Liver (tissue), 9 donors: ENCODE results near the gene ALK. TPM values are rescaled to one million over a fixed set of nuclear protein-coding genes. Genes with fewer than 3 reads are reported as not detected.

Source experiments
- DNase-seq: peaks from one replicate; pipeline ENCODE4 v3.0.0-alpha.2; 2017; ENCODE audit warnings: low spot score
- H3K27ac ChIP-seq, 2 donors: one replicate each; pipeline ENCODE4 v1.7.0; 2013; ENCODE audit warnings: inconsistent platforms in 2 of 2, low read length in 2 of 2, control low read depth in 1 of 2, low read depth in 1 of 2, mild to moderate bottlenecking in 1 of 2
- H3K27me3 ChIP-seq, 4 donors: one replicate each; pipeline versions ENCODE4 v1.6.1 to v1.7.0; 2013; ENCODE audit warnings: low read length in 3 of 4, inconsistent platforms in 1 of 4, mild to moderate bottlenecking in 1 of 4, moderate library complexity in 1 of 4; ENCODE audit not compliant: control insufficient read depth in 4 of 4, insufficient read depth in 4 of 4
- H3K36me3 ChIP-seq, 4 donors: one replicate each; pipeline versions ENCODE4 v1.6.1 to v1.7.0; 2013; ENCODE audit warnings: low read length in 3 of 4, mild to moderate bottlenecking in 3 of 4, low read depth in 1 of 4, moderate library complexity in 1 of 4; ENCODE audit not compliant: control insufficient read depth in 4 of 4, insufficient read depth in 3 of 4
- H3K4me1 ChIP-seq, 4 donors: one replicate each; pipeline versions ENCODE4 v1.6.1 to v1.7.0; 2013; ENCODE audit warnings: low read length in 3 of 4, mild to moderate bottlenecking in 3 of 4, moderate library complexity in 1 of 4; ENCODE audit not compliant: control insufficient read depth in 4 of 4, insufficient read depth in 4 of 4
- H3K4me3 ChIP-seq, 3 donors: one replicate each; pipeline versions ENCODE4 v1.6.1 to v1.7.0; 2013; ENCODE audit warnings: low read length in 3 of 3, control low read depth in 1 of 3, low read depth in 1 of 3, mild to moderate bottlenecking in 1 of 3
- H3K9ac ChIP-seq, 2 donors: one replicate each; pipeline ENCODE4 v1.7.0; 2013; ENCODE audit warnings: low read length in 2 of 2, mild to moderate bottlenecking in 2 of 2, moderate library complexity in 2 of 2, control low read depth in 1 of 2, low read depth in 1 of 2
- H3K9me3 ChIP-seq, 4 donors: one replicate each; pipeline versions ENCODE4 v1.6.1 to v1.7.0; 2013; ENCODE audit warnings: low read length in 3 of 4; ENCODE audit not compliant: control insufficient read depth in 4 of 4
- EGR1 ChIP-seq, 2 donors: IDR thresholded peaks; 2 replicates each; pipeline ENCODE4 v1.6.1; 2016 to 2018; ENCODE audit warnings: antibody characterized with exemption in 2 of 2, low read depth in 2 of 2
- FOXA1 ChIP-seq: IDR thresholded peaks from 2 replicates; pipeline ENCODE4 v1.6.1; 2016; ENCODE audit warnings: antibody characterized with exemption
- FOXA2 ChIP-seq: IDR thresholded peaks from 2 replicates; pipeline ENCODE4 v1.6.1; 2016; ENCODE audit warnings: antibody characterized with exemption
- GABPA ChIP-seq, 2 donors: IDR thresholded peaks in 1 of 2; conservative IDR thresholded peaks in 1 of 2; 2 replicates each; pipeline ENCODE4 v1.6.1; 2016; ENCODE audit warnings: antibody characterized with exemption in 2 of 2, mild to moderate bottlenecking in 1 of 2, moderate library complexity in 1 of 2
- HNF4A ChIP-seq, 2 donors: conservative IDR thresholded peaks; 2 replicates each; pipeline ENCODE4 v1.6.1; 2016; ENCODE audit warnings: antibody characterized with exemption in 2 of 2, mild to moderate bottlenecking in 2 of 2
- HNF4G ChIP-seq: IDR thresholded peaks from 2 replicates; pipeline ENCODE4 v1.6.1; 2016; ENCODE audit warnings: antibody characterized with exemption
- JUND ChIP-seq, 2 donors: IDR thresholded peaks; 2 replicates each; pipeline ENCODE4 v1.6.1; 2016; ENCODE audit warnings: antibody characterized with exemption in 2 of 2
- NR2F2 ChIP-seq: IDR thresholded peaks from 2 replicates; pipeline ENCODE4 v1.6.1; 2016; ENCODE audit warnings: antibody characterized with exemption
- RAD21 ChIP-seq, 2 donors: IDR thresholded peaks; 2 replicates each; pipeline ENCODE4 v1.6.1; 2016; ENCODE audit warnings: antibody characterized with exemption in 2 of 2, mild to moderate bottlenecking in 2 of 2
- RXRA ChIP-seq, 2 donors: IDR thresholded peaks; 2 replicates each; pipeline ENCODE4 v1.6.1; 2017 to 2018; ENCODE audit warnings: antibody characterized with exemption in 2 of 2, mild to moderate bottlenecking in 1 of 2
- SP1 ChIP-seq: IDR thresholded peaks from 2 replicates; pipeline ENCODE4 v1.6.1; 2018; ENCODE audit warnings: antibody characterized with exemption, mild to moderate bottlenecking
- TAF1 ChIP-seq: conservative IDR thresholded peaks from 2 replicates; pipeline ENCODE4 v1.6.1; 2016; ENCODE audit warnings: antibody characterized with exemption, mild to moderate bottlenecking
- WGBS: extraction: QIAGEN DNeasy Blood & Tissue Kit; methylation state at CpG from one replicate; pipeline ENCODE4 v1.1.7; 2013; 5-methylcytosine and 5-hydroxymethylcytosine counted together
- polyA plus RNA-seq, 2 donors: library from polyadenylated mRNA; stranded (reverse) in 1 of 2; unstranded in 1 of 2; fragments of 200-250 nt in 1 of 2; fragments of >200 nt in 1 of 2; fragmentation: Nextera tagmentation in 1 of 2; extraction: Ambion mirVana in 1 of 2; gene quantifications; one replicate each; pipeline versions ENCODE4 v1.2.1 to v1.2.3, GENCODE V29; 2013 to 2015
- total RNA-seq, 2 donors: library from RNA; depleted of rRNA; stranded (reverse); fragments of >200 nt; gene quantifications; one replicate each; pipeline ENCODE4 v1.2.3, GENCODE V29; 2014
- TF ChIP-seq, protein P1 (sequence below): IDR thresholded peaks from 2 replicates; pipeline ENCODE4 v1.6.1; 2016; ENCODE audit warnings: antibody characterized with exemption
- TF ChIP-seq, protein P2 (sequence below): IDR thresholded peaks from 2 replicates; pipeline ENCODE4 v1.6.1; 2016; ENCODE audit warnings: antibody characterized with exemption
- TF ChIP-seq, protein P3 (sequence below): IDR thresholded peaks from 2 replicates; pipeline ENCODE4 v1.6.1; 2016; ENCODE audit warnings: antibody characterized with exemption
- TF ChIP-seq, protein P4 (sequence below): fragments of 150-350 bp; IDR thresholded peaks from 2 replicates; pipeline ENCODE4 v1.5.1; 2017; ENCODE audit warnings: improper control_type of control experiment, low read depth, low read length; ENCODE audit not compliant: missing input control
- donor health status: healthy.
- donor health status: healthy.
- donor health status: healthy.
- donor health status: healthy.
- donor health status: healthy.

ALK gene
- total and polyA plus RNA-seq, 4 donors = under 0.01 TPM; not detected in 3

DNA sequence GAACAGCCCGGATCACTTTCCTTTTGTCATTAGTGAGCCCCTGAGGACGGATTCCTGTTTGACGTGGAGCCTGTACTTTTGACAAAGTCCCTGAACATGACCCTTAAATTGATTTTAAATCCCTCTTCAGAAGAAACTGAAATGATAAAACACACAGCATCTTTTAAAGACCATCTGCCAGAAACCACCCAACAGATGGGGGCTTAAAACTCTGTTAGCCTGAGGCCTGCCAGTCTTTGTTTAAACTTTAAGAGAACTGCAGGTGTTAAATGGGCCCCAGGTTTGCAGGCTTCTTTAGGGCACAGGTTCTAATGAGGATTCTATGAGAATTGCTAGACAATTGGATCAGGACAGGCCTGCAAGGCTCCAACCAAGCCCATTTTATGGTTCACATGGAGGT lies 177.9 kb downstream of the ALK start:
- H3K4me3 ChIP-seq = no peak overlapping the region
- 95% methylated on average over 3 of the region's 3 CpGs for WGBS
- H3K9ac ChIP-seq = no peak overlapping the region
- H3K4me1 ChIP-seq = no peaks in the 10 kb centered on the region
- no peak overlapping the region for H3K27ac ChIP-seq
- DNase-seq = no peak
- H3K36me3 ChIP-seq = no peaks in the 10 kb centered on the region
- TF ChIP-seq SP1 = no peak
- TF ChIP-seq JUND (IDR thresholded peaks at IDR 0.05) = no peak
- TF ChIP-seq, protein P1, sequence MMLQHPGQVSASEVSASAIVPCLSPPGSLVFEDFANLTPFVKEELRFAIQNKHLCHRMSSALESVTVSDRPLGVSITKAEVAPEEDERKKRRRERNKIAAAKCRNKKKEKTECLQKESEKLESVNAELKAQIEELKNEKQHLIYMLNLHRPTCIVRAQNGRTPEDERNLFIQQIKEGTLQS = no peak
- TF ChIP-seq, protein P2, sequence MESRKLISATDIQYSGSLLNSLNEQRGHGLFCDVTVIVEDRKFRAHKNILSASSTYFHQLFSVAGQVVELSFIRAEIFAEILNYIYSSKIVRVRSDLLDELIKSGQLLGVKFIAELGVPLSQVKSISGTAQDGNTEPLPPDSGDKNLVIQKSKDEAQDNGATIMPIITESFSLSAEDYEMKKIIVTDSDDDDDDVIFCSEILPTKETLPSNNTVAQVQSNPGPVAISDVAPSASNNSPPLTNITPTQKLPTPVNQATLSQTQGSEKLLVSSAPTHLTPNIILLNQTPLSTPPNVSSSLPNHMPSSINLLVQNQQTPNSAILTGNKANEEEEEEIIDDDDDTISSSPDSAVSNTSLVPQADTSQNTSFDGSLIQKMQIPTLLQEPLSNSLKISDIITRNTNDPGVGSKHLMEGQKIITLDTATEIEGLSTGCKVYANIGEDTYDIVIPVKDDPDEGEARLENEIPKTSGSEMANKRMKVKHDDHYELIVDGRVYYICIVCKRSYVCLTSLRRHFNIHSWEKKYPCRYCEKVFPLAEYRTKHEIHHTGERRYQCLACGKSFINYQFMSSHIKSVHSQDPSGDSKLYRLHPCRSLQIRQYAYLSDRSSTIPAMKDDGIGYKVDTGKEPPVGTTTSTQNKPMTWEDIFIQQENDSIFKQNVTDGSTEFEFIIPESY = no peak
- no peak for TF ChIP-seq FOXA1
- no peak for TF ChIP-seq HNF4A (conservative IDR thresholded peaks at IDR 0.05)
- no peak for TF ChIP-seq HNF4G
- TF ChIP-seq, protein P3, sequence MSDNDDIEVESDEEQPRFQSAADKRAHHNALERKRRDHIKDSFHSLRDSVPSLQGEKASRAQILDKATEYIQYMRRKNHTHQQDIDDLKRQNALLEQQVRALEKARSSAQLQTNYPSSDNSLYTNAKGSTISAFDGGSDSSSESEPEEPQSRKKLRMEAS = no peak
- TF ChIP-seq RXRA (IDR thresholded peaks at IDR 0.05) = no peak
- no peak for TF ChIP-seq TAF1
- H3K9me3 ChIP-seq = no peaks in the 10 kb centered on the region
- H3K27me3 ChIP-seq = no peaks in the 10 kb centered on the region

DNA sequence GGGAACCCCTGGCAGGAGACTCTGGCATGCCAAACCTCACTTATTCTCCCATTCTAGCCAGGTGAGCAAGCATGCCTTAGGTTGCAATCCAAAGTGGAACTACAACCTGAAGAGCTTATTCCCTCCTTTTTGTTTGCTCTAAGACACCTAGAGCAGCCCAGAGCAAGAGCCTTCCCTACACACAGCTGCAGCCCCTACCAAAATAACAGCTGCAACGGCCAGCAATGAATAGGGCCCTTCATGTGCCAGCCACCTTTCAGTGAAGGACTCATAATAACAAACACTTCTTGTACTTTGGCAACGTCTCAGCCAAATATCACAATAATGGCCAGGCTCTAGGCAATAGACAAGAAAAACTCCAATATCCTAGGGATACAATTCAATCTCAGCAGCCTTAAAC lies 178.7 kb downstream of the ALK start:
- Histone ChIP-seq H3K4me1 (no peaks in the 10 kb centered on the region), H3K4me3 (no peak overlapping the region), H3K27me3 (no peaks in the 10 kb centered on the region), H3K9me3 (no peaks in the 10 kb centered on the region), H3K27ac (no peak overlapping the region), H3K9ac (no peak overlapping the region), H3K36me3 (no peaks in the 10 kb centered on the region)
- no peak for DNase-seq
- 70% methylated on average over 2 of the region's 2 CpGs for WGBS
- TF ChIP-seq RAD21 (IDR thresholded peaks at IDR 0.05) = no peak
- TF ChIP-seq, protein P1 = no peak
- no peak for TF ChIP-seq FOXA2
- TF ChIP-seq NR2F2 = no peak

DNA sequence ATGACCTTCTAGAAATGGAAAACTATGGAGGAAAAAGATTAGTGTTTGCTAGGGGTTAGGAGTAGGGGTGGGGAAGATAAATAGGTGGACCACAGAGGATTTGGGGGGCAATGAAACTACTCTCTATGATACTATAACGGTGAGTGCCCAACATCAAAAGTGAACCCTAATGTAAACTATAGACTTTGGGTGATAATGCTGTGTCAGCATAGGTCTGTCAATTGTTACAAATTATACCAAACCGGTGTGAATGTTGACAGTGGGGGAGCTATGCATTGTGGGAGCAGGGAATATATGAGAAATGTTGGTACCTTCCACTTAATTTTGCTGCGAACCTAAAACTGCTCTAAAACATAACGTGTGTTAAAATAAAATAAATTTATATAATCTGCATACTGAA lies 180.3 kb downstream of the ALK start:
- H3K27ac ChIP-seq = no peak overlapping the region
- H3K4me3 ChIP-seq = no peak overlapping the region
- no peaks in the 10 kb centered on the region for H3K36me3 ChIP-seq
- H3K9ac ChIP-seq = no peak overlapping the region
- no peaks in the 10 kb centered on the region for H3K27me3 ChIP-seq
- WGBS = 84% methylated on average over 4 of the region's 4 CpGs
- no peaks in the 10 kb centered on the region for H3K4me1 ChIP-seq
- TF ChIP-seq GABPA (IDR thresholded peaks at IDR 0.05 in 1 of 2, conservative IDR thresholded peaks at IDR 0.05 in 1 of 2) = no peak
- TF ChIP-seq, protein P2 = no peak
- TF ChIP-seq JUND (IDR thresholded peaks at IDR 0.05) = no peak
- TF ChIP-seq EGR1 (IDR thresholded peaks at IDR 0.05; ENCODE audit: low read depth in 2 of 2) = no peak
- TF ChIP-seq, protein P1 = no peak
- TF ChIP-seq, protein P4, sequence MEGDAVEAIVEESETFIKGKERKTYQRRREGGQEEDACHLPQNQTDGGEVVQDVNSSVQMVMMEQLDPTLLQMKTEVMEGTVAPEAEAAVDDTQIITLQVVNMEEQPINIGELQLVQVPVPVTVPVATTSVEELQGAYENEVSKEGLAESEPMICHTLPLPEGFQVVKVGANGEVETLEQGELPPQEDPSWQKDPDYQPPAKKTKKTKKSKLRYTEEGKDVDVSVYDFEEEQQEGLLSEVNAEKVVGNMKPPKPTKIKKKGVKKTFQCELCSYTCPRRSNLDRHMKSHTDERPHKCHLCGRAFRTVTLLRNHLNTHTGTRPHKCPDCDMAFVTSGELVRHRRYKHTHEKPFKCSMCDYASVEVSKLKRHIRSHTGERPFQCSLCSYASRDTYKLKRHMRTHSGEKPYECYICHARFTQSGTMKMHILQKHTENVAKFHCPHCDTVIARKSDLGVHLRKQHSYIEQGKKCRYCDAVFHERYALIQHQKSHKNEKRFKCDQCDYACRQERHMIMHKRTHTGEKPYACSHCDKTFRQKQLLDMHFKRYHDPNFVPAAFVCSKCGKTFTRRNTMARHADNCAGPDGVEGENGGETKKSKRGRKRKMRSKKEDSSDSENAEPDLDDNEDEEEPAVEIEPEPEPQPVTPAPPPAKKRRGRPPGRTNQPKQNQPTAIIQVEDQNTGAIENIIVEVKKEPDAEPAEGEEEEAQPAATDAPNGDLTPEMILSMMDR = no peak
- no peak for TF ChIP-seq FOXA1
- H3K9me3 ChIP-seq = no peaks in the 10 kb centered on the region
- no peak for DNase-seq
